Muscle of back (tissue), 10 donors: ENCODE measurements around the gene BAZ1B. TPM values are rescaled to one million over a fixed set of nuclear protein-coding genes. Genes with fewer than 3 reads are reported as not detected.

Source experiments
- polyA plus RNA-seq, 10 donors: library from polyadenylated mRNA; unstranded; fragments of 120-200 nt; gene quantifications; one replicate each; pipeline ENCODE4 v1.2.1, GENCODE V29; 2013; ENCODE audit not compliant: insufficient read length in 10 of 10

The BAZ1B gene
- polyA plus RNA-seq, 10 donors = 46.3 to 60.5 (median 50.3) TPM

Other genes with a start within 250 kb of the BAZ1B start
- 10 to 100 TPM; 14.2 to 19.9 (median 17.1) TPM for gene NSUN5, start 213.5 kb downstream of the BAZ1B start, polyA plus RNA-seq
- under 1 TPM; 0.19 to 0.87 (median 0.42) TPM for gene TRIM50, start 194.2 kb downstream of the BAZ1B start, polyA plus RNA-seq
- gene FKBP6, start 194.1 kb downstream of the BAZ1B start, polyA plus RNA-seq = under 1 TPM in 8 of 10 donors, not detected in 2; 0.12 to 0.76 (median 0.23) TPM
- gene FZD9, start 88.5 kb downstream of the BAZ1B start, polyA plus RNA-seq = 10 to 100 TPM in 7 of 10 donors, 1 to 10 TPM in 3; 8.5 to 19.7 (median 14.8) TPM
- 10 to 100 TPM; 27.2 to 34.7 (median 31.0) TPM for gene BCL7B, start 35.4 kb upstream of the BAZ1B start, polyA plus RNA-seq
- gene TBL2, start 56.3 kb upstream of the BAZ1B start, polyA plus RNA-seq = 10 to 100 TPM; 21.1 to 33.8 (median 26.3) TPM
- gene MLXIPL, start 102.2 kb upstream of the BAZ1B start, polyA plus RNA-seq = 1 to 10 TPM in 2 of 10 donors, under 1 TPM in 7, not detected in 1; 0.13 to 1.3 (median 0.22) TPM
- 1 to 10 TPM; 1.9 to 4.4 (median 2.6) TPM for gene VPS37D, start 145.5 kb upstream of the BAZ1B start, polyA plus RNA-seq
- 1 to 10 TPM; 5.6 to 7.4 (median 6.6) TPM for gene DNAJC30, start 161.2 kb upstream of the BAZ1B start, polyA plus RNA-seq
- gene BUD23, start 161.3 kb upstream of the BAZ1B start, polyA plus RNA-seq = 10 to 100 TPM; 65.5 to 73.3 (median 69.5) TPM
- gene STX1A, start 197.4 kb upstream of the BAZ1B start, polyA plus RNA-seq = 10 to 100 TPM in 5 of 10 donors, 1 to 10 TPM in 5; 6.2 to 12.2 (median 9.9) TPM
- 10 to 100 TPM in 8 of 10 donors, 1 to 10 TPM in 2; 8.6 to 14.4 (median 10.9) TPM for gene ABHD11, start 216.5 kb upstream of the BAZ1B start, polyA plus RNA-seq
- gene CLDN3, start 248.0 kb upstream of the BAZ1B start, polyA plus RNA-seq = under 1 TPM in 6 of 10 donors, not detected in 4; 0.16 to 0.29 (median 0.24) TPM